Right renal cortex interstitium (tissue), 3 donors: ENCODE data around the gene P2RX5. TPM values are rescaled to one million over a fixed set of nuclear protein-coding genes. Genes with fewer than 3 reads are reported as not detected.
"Not testable (repeated sequence)": the region's sequence is repeated elsewhere in the genome, so short reads cannot be mapped to it uniquely, and the experiment has no call there.

Experiments used
- DNase-seq, 3 donors: peaks; one replicate each; pipeline ENCODE4 v3.0.0-alpha.2; 2013; ENCODE audit warnings: low read depth in 3 of 3, low spot score in 2 of 3
- polyA plus RNA-seq, 3 donors: library from polyadenylated mRNA; unstranded; fragments of 120-200 nt; gene quantifications; one replicate each; pipeline ENCODE4 v1.2.1, GENCODE V29; 2013; ENCODE audit not compliant: insufficient read length in 3 of 3

Gene P2RX5
- polyA plus RNA-seq: 1 to 10 TPM; 1.2 to 1.6 (median 1.4) TPM

- no peak for DNase-seq
Measured at GRCh38 chr17:3695723-3696411, at the start of gene P2RX5. Gene P2RX5 (minus strand): TSS chr17:3696155. CDS start chr17:3696005, 150 bp downstream.

DNA sequence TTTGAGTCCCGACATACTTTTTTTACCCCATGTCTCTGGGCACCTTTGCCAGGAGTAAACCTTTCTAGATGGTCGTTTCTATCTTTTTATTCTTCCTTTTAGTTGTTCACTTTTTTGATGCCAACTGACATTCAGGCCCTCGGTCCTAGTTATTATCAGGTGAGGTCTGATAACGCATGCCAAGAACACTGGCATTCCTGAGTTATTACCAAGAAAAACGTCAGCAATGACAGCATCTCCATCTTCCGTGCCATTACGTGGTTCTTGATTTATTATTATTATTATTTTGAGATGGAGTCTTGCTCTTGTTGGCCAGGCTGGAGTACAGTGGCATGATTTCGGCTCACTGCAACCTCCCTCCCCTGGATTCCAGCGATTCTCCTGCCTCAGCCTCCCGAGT lies 49.1 kb upstream of the P2RX5 start:
- DNase-seq: no peak

DNA sequence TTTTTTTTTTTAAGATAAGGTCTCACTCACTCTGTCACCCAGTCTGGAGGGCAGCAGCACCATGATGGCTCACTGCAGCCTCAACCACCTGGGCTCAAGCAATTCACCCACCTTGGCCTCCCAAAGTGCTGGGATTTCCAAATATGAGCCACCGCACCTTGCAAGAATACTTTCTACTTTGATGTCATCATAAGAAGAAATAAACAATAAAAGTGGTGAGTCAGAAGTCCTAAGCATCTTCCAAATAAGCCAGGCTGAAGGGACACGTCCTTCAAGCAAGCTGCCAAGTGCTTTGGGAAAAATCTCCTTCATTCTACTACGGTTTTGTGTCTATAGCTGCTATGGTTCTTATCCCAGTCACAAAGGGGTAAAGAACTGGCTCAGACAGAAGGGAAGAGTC lies 48.1 kb upstream of the P2RX5 start:
- DNase-seq: no peak

GRCh38 chr17:3740611-3741073 lies 44.7 kb upstream of the P2RX5 start:
- no peak for DNase-seq

DNA sequence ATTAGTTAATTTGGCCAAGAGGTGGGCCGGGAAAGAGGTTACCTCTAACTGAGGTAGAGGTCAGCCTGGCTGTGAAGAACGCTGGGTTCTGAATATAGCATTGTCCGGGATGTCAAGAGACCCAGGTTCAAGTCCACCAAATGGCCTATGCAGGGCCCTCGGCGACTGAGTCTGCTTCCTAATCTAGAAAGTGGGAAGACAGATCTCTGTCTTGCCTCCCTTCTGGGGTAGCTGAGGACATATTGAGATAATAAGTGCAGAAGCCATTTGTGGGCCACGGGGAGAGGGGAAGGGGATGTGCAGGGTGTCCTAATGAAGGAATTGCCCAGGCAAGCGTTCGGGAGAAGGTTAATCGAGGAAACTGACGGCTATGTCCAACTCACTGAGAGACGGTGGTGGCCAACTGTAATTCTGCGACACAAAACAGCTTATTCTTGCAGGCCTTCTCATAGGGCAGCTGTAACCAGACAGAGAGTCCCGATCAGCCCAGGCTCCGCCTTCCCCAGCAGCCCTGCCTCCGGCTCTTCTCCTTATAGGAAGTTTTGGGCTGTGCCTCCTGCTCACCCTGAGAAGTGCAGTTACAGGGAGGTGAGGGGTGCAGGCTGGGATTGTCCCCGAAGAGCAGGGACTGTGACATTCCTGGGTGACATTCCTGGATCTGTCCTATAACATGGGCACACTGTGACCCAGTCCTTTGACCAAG lies 43.6 kb upstream of the P2RX5 start:
- no peak for DNase-seq

DNA sequence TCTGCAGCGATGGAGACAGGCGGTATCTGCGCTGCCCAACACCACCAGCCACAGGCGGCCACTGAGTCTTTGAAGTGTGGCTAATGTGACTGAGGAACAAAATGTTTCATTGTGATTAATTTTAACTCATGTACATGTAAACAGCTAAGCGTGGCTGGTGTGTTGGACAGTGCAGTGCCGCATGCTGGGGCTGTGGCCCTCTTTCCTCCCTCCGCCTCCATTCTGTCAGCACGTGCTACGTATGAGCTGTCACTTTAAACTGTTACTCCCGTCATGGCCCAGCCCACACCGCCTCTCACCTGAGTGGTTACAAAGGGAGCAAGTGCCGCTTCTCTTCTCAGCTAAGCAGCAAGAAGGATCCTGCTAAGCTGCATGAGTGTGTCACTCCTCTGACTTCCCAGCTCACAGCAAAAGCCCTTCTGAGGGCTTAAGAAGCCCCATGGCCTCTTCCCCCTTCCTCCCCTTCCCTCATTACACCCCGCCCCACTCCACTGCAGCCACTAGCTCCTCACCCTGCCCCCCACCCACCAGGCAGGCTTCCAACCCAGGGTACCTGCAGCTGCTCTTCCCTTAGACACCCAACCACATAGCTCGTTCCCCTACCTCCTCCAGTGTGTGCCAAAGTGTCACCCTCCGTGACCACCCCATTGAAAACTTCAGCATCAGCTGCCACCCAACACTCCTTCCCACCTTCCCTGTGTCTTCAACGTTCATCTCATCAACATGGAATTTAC lies 42.8 kb upstream of the P2RX5 start:
- no peak for DNase-seq

GRCh38 chr17:3735515-3735914 lies 39.6 kb upstream of the P2RX5 start:
- DNase-seq: no peak

GRCh38 chr17:3734911-3735276 lies 38.9 kb upstream of the P2RX5 start:
- not testable (repeated sequence) for DNase-seq

DNA sequence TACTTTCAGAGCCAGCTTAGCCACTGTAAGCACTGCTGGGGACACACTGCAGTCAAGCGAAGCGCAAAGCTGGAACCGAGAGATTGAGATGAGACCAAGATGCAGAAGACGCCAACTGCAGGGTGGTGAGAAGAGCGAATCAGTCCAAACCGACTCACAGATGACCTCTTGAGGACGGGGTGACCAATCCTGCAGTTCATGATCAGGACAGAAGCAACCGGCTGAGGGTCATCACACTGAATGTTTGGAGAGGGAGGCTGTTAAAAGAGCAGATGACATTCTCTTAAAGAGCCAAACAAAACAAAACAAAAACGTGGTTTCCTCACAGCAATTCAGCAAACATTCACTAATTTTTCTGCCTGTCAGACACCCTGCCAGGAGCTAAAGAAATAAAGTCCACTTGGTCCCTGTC lies 36.3 kb upstream of the P2RX5 start:
- peak in 1 of 3 donors; percentile 37 for DNase-seq

DNA sequence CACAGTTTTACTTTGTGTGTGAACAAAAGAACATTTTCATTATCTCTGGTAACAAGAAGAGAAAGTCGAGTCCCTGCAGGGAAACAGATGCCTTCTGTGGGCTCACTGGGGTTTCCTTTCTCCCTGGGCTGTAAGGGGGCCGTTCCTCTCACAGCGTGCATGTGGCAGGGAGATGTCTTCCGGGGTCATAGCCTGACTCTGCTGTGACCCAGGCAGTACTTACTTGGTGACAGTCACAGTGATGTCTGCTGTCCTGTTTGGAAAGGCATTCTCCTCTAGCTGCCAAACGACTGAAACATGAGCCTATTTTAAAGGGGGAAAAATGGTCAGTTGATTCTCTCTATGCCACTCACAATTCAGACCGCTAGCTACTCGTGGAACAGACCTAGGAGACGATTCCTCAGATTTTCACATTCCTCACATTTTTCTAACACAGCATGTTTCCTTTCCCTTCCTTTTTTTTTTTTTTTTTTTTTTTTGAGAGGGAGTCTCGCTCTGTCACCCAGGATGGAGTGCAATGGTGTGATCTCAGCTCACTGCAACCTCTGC lies 35.0 kb upstream of the P2RX5 start:
- no peak for DNase-seq

GRCh38 chr17:3729881-3730280 lies 33.9 kb upstream of the P2RX5 start:
- DNase-seq: no peak

DNA sequence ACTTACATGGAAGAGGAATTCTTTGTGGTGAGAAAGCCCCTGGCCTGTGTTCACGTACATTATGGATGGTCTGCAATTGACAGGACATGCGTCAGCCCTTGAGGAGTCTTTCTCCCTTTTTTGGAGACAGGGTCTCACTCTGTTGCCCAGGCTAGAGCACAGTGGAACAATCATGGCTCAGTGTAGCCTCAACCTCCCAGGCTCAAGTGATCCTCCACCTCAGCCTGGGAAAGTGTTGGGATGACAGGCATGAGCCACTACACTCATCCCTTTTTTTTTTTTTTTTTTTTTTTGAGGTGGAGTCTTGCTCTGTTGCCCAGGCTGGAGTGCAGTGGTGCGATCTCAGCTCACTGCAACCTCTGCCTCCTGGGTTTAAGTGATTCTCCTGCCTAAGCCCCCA lies 32.1 kb upstream of the P2RX5 start:
- not testable (repeated sequence) for DNase-seq

DNA sequence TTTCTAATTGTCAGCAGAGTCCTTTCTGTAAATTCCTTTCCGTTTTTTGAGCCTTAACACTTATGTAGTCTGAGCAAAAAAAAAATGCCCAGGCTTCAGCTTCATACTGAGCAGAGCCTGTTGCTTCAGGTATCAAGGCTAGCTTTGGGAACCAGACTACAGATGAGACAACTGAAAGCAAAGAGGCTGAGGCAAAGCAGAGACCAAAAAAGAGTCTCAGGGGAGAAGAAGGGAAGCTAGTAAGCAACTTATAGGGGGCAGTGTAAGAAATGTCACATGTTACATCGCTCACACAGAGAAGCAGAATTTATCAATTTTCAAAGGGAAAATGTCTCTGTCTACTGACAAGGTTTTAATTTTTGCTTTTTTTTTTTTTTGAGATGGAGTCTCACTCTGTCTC lies 31.1 kb upstream of the P2RX5 start:
- DNase-seq: no peak

- DNase-seq: no peak
Measured at GRCh38 chr17:3724378-3725077, 28.6 kb upstream of the P2RX5 start.

DNA sequence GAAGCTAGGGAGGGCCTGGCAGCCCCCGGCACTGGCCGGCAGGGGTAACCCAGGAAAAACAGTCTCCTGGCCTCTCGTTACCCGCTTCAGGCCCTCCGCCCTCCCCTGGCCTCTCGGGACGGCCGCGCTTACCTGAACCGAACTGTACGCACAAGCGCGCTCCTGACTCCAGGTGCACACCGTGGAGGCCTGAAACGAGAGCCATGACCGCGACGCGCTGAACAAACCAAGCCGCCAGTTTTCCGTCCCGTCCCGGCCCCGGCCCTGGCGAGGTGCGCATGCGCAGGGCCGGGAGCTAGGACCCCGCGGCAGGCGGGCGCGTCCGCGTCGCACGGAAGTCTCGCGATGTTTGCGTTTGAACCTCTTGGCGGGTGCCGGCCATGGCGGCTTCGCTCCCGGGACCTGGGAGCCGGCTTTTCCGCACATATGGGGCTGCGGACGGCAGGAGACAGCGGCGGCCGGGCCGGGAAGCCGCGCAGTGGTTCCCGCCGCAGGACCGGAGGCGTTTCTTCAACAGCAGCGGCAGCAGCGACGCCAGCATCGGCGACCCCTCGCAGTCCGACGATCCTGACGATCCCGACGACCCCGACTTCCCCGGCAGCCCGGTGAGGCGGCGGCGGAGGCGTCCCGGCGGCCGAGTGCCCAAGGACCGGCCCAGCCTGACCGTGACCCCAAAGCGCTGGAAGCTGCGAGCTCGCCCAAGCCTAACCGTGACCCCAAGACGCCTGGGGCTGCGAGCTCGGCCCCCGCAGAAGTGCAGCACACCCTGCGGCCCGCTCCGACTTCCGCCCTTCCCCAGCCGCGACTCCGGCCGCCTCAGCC lies 27.8 kb upstream of the P2RX5 start, which contains the start of gene HASPIN:
HASPIN (plus strand) TSS at position 348 of the 822 bp plus-strand sequence; CDS start at position 381, 33 bp downstream.
- DNase-seq: peak; percentile 76 to 88 (median 85)

GRCh38 chr17:3723188-3723555 lies 27.2 kb upstream of the P2RX5 start:
- DNase-seq: no peak

DNA sequence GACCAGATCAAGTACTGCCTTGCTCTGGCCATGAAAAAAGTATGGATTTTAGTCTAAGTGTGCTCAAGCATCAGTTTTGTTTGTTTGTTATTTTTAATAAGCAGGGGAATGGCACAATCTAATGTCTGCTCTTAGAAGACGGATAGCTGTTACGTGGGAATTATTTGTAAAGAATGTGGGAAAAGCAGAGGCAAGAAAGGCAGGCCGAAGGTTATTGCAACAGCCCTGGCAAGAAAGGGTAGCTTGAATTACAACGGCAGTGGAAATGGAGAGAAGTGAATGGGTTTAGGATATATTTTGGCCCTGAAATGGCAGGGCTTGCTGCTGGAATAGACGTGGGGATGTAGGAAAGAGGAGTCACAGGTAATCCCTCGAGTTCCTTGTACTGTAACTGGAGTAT lies 26.8 kb upstream of the P2RX5 start:
- DNase-seq: no peak

DNA sequence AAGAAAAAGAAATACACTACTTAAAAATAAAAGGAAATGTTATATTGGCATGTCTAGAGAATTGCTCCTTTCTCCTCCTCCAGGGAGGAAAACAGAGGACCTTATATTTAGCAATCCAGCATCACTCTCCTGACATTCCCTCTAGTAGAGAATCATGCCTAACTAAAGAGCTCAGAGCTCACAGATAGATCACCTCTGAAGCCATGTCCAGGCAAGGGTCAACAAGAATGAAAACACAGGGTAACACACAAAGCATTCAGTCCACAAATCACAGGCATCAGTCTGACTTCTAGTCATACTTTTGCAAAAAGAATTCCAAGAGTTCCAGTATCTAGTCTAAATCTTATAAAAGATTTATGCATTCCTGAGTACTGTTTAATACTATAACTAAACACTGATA lies 23.3 kb upstream of the P2RX5 start:
- no peak for DNase-seq

GRCh38 chr17:3718201-3718600 lies 22.2 kb upstream of the P2RX5 start:
- DNase-seq: no peak

DNA sequence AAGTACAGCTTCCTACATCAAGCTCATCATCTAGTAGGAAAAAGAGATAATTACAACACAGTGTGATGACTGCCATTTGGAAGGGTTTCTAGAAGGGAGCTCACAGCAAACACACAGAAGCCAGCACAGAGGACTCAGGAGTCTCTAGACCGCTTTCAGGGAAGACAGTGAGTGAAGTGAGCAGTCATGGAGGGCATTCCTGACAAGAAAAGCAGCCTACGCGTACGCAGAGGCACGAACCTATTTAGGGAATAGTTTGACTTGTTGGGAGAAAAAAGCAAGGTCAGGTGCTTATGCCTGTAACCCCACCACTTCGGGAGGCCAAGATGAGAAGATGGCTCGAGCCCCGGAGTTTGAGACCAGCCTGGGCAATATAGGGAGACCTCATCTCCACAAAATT lies 19.3 kb upstream of the P2RX5 start:
- DNase-seq: no peak
